ENCODE data around the gene SYCE3. TPM values are rescaled to one million over a fixed set of nuclear protein-coding genes. Genes with fewer than 3 reads are reported as not detected.

SYCE3 gene
- total RNA-seq: not detected in 2 replicates

GRCh38 chr22:50562523-50563412 lies at the start of gene SYCE3:
TSS of gene SYCE3 (minus strand) at chr22:50562919. CDS start at chr22:50556405, 6,514 bp downstream.

GRCh38 chr22:50600538-50600937 lies 37.8 kb upstream of the SYCE3 start, which contains the start of gene MAPK8IP2:
TSS of gene MAPK8IP2 (plus strand) at chr22:50600793. CDS start at chr22:50600819, 26 bp downstream.

GRCh38 chr22:50582493-50583293 lies 20.0 kb upstream of the SYCE3 start, which contains the start of gene CHKB:
TSS of gene CHKB (minus strand) at chr22:50582849. CDS start at chr22:50582781, 68 bp downstream.

GRCh38 chr22:50577987-50578775 lies 15.5 kb upstream of the SYCE3 start, which contains the start of gene CPT1B:
TSS of gene CPT1B (minus strand) at chr22:50578427. CDS start at chr22:50577915, 512 bp downstream.

GRCh38 chr22:50545522-50546325 lies 17.0 kb downstream of the SYCE3 start, which contains the start of gene KLHDC7B:
TSS of gene KLHDC7B (plus strand) at chr22:50545899. CDS start at chr22:50546244, 345 bp downstream.

GRCh38 chr22:50529897-50530579 lies 32.7 kb downstream of the SYCE3 start, which contains the start of gene TYMP:
TSS of gene TYMP (minus strand) at chr22:50530012. CDS start at chr22:50529709, 303 bp downstream.

GRCh38 chr22:50525104-50525857 lies 37.4 kb downstream of the SYCE3 start, which contains the start of gene SCO2:
TSS of gene SCO2 (minus strand) at chr22:50525598. CDS start at chr22:50524411, 1,187 bp downstream.

GRCh38 chr22:50507991-50508884 lies 54.5 kb downstream of the SYCE3 start, which contains the start of gene NCAPH2:
TSS of gene NCAPH2 (plus strand) at chr22:50508224. CDS start at chr22:50508338, 114 bp downstream.

GRCh38 chr22:50507421-50507990 lies 55.2 kb downstream of the SYCE3 start, which contains the start of gene LMF2:
TSS of gene LMF2 (minus strand) at chr22:50507702. CDS start at chr22:50507675, 27 bp downstream.

Other genes with a start within 250 kb of the SYCE3 start
- 2.0 and 2.3 TPM in 2 replicates for gene DENND6B, start 235.9 kb downstream of the SYCE3 start, total RNA-seq
- 47.9 and 75.4 TPM in 2 replicates for gene PPP6R2, start 219.6 kb downstream of the SYCE3 start, total RNA-seq
- gene SBF1, start 87.9 kb downstream of the SYCE3 start, total RNA-seq: 33.2 and 63.9 TPM in 2 replicates
- gene ADM2, start 81.4 kb downstream of the SYCE3 start, total RNA-seq: 0.16 and 3.2 TPM in 2 replicates
- not detected in 2 replicates for gene MIOX, start 76.1 kb downstream of the SYCE3 start, total RNA-seq
- 24.3 and 34.7 TPM in 2 replicates for gene LMF2, start 55.2 kb downstream of the SYCE3 start, total RNA-seq
- 26.9 and 30.9 TPM in 2 replicates for gene NCAPH2, start 54.7 kb downstream of the SYCE3 start, total RNA-seq
- 1.8 and 5.8 TPM in 2 replicates for gene SCO2, start 37.3 kb downstream of the SYCE3 start, total RNA-seq
- 28.2 and 35.5 TPM in 2 replicates for gene TYMP, start 32.9 kb downstream of the SYCE3 start, total RNA-seq
- not detected in 2 replicates for gene KLHDC7B, start 17.0 kb downstream of the SYCE3 start, total RNA-seq
- 6.8 and 20.2 TPM in 2 replicates for gene CPT1B, start 15.5 kb upstream of the SYCE3 start, total RNA-seq
- gene CHKB, start 19.9 kb upstream of the SYCE3 start, total RNA-seq: 27.8 and 32.9 TPM in 2 replicates
- 0.32 and 0.38 TPM in 2 replicates for gene MAPK8IP2, start 37.9 kb upstream of the SYCE3 start, total RNA-seq
- gene ARSA, start 65.2 kb upstream of the SYCE3 start, total RNA-seq: 13.6 and 18.9 TPM in 2 replicates
- 21.0 and 37.3 TPM in 2 replicates for gene SHANK3, start 109.9 kb upstream of the SYCE3 start, total RNA-seq
- 0.16 and 0.69 TPM in 2 replicates for gene ACR, start 175.3 kb upstream of the SYCE3 start, total RNA-seq
- gene RABL2B, start 220.7 kb upstream of the SYCE3 start, total RNA-seq: 3.7 and 10.8 TPM in 2 replicates